Heart left ventricle (tissue), 13 donors: ENCODE data around the gene CFAP77.

Source experiments
- CTCF ChIP-seq, 12 donors: fragments of 200-600 bp; sonication (generic) in 4 of 12; IDR thresholded peaks; one replicate each; pipeline versions ENCODE4 v1.5.0 to v1.8.0; 2018 to 2022; ENCODE audit warnings: antibody characterized with exemption in 12 of 12, mild to moderate bottlenecking in 5 of 12
- POLR2A ChIP-seq, 2 donors: fragments of 450-650 bp; IDR thresholded peaks; one replicate each; pipeline ENCODE4 v1.6.1; 2017; ENCODE audit warnings: antibody characterized with exemption in 2 of 2, mild to moderate bottlenecking in 2 of 2, moderate library complexity in 2 of 2
- donor health status: ischemic (EF 13 %, LVEDD 7.1; RV severe dilation, severe dysfunction).
- donor health status: DM: no; HTN: yes; CAD: no.
- donor health status: DM: no; HTN: no; CAD: no.
- donor health status: ischemic (EF 25% LVEDD 6.9; RV normal size, moderate dysfunction).
- donor health status: ischemic (EF 25% LVEDD 5.7; RV mildly dilated, moderate dysfunction).
- donor health status: ischemic (EF 35%, LVEDD 5.7; RV mildly dilated, moderate dysfunction).
- donor health status: nonischemic (EF 11% LVEDD 7.7; RV severe dilation, severe dysfunction).
- donor health status: DM: yes; HTN: yes; CAD: no.
- donor health status: PGD.
- donor health status: ischemic (EF 29% LVEDD 5.4; RV normal size, mild dysfunction).
- donor health status: nonischemic (EF 23%, LVEDD 6.1; RV moderate dilation, normal function).

GRCh38 chr9:132365986-132366385 is 44.0 kb upstream of the CFAP77 start:
- TF ChIP-seq POLR2A (IDR thresholded peaks at IDR 0.05) (no peak), CTCF (IDR thresholded peaks at IDR 0.05) (no peak)
